Stimulated activated CD8-positive, alpha-beta memory T cell treated with anti-CD3 and anti-CD28 coated beads, Interleukin-12 subunit alpha, Interleukin-12 subunit beta, amount 100 ng/mL, for 1 hour (primary cell): ENCODE results near the gene BCL7C.
"Not testable (repeated sequence)": the region's sequence is repeated elsewhere in the genome, so short reads cannot be mapped to it uniquely, and the experiment has no call there.

Experiments
- DNase-seq: peaks from one replicate; pipeline ENCODE4 v3.0.0-alpha.2; 2020; ENCODE audit warnings: low read depth

Gene BCL7C

GRCh38 chr16:30860729-30861128 lies 33.1 kb downstream of the BCL7C start:
- DNase-seq = not testable (repeated sequence)

GRCh38 chr16:30858829-30859423 lies 35.0 kb downstream of the BCL7C start:
- no peak for DNase-seq

GRCh38 chr16:30858111-30858495 lies 35.8 kb downstream of the BCL7C start:
- no peak for DNase-seq

- DNase-seq = no peak
Observed at GRCh38 chr16:30853758-30854157, 40.1 kb downstream of the BCL7C start.

- DNase-seq = no peak
Observed at GRCh38 chr16:30850246-30850645, 43.6 kb downstream of the BCL7C start.

GRCh38 chr16:30846649-30847402 lies 47.1 kb downstream of the BCL7C start:
- no peak for DNase-seq

- peak; percentile 73 for DNase-seq
Observed at GRCh38 chr16:30844671-30845449, 49.0 kb downstream of the BCL7C start.

DNA sequence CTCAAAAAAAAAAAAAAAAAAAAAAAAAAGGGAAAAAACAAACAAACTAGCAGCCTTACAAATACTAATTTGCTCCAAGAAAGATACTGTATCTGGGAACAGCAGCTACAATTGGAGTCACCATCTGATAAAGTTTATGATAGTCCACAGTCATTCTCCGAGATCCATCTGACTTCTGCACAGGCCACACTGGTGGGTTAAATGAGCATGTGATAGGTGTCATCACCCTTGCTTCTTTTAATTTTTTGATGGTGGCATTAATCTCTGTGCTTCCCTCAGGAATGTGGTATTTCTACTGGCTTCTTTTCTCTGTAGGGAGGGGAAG lies 49.6 kb downstream of the BCL7C start:
- DNase-seq = no peak

DNA sequence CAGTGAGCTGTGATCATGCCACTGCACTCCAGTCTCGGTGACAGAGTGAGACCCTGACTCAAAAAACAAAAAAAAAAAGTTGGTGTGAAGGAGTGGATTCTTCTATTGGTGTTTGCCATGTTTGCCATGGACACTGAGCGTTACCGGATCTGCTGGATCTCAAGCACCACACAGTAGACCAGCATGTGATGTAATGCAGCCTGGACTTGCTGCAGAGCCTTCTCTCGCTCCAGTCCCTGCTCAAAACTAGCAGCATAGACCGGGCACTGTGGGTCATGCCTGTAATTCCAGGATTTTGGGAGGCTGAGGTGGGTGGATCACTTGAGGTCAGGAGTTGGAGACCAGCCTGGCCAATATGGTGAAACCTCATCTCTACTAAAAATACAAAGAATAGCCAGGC lies 50.4 kb downstream of the BCL7C start:
- DNase-seq = no peak

DNA sequence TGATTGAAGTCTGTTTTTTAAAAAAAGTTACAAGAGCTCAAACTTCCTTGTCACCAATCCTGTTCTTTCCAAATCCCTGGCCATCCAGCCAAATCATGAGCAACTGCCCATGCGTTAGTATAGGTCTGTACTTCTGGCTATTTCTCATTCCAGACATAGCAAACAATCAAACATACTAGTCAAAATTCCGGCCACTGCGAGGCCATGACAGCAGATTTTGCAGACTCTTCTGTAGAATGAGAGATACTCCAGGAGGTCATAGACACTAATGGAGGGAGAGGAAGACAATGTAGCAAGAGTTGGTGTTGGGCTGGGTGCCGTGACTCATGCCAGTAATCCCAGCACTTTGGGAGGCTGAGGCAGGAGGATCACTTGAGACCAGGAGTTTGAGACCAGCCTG lies 50.9 kb downstream of the BCL7C start:
- DNase-seq = no peak

GRCh38 chr16:30841332-30841731 lies 52.5 kb downstream of the BCL7C start:
- DNase-seq = no peak

DNA sequence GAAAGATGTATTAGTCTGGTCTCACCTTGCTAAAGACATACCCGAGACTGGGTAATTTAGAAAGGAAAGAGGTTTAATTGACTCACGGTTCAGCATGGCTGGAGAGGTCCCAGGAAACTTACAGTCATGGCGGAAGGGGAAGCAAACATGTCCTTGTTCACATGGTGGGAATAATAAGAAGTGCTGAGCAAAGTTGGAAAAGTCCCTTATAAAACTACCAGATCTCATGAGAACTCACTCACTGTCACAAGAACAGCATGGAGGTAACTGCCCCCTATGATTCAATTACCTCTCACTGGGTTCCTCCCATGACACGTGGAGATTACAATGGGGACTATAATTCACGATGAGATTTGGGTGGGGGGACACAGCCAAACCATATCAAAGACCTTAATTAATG lies 53.3 kb downstream of the BCL7C start:
- DNase-seq = no peak

DNA sequence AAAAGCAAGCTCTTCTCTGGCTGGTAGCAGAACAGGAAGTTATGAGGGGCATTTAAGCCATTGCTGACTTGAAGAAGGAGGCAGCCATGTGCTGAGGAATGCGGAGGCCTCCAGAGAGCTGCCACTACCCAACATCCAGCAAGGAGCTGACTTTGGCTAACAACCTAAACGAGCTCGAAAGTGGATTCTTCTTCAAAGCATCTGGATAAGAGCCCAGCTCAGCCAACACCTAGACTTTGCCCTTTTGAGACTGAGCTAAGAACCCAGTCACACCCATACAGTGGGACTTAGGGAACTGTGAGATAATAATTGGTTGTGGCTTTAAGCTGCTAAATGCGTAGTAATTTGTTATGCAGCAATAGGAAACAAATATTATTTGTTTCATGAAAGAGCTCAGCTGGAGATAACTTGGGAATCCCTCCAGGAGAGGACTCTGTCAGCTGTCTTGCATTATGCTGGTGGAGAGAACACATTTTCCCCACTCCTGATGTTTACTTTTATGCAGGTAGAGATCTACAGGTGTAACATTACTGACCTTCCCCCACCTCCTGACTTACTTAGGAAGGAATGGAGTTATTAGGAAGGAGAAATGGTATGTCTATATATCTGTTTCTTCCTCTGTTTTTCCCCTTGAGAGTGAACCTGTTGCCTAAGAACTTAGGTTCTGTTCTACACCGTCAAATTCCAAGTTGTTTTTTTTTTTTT lies 54.2 kb downstream of the BCL7C start:
- no peak for DNase-seq

DNA sequence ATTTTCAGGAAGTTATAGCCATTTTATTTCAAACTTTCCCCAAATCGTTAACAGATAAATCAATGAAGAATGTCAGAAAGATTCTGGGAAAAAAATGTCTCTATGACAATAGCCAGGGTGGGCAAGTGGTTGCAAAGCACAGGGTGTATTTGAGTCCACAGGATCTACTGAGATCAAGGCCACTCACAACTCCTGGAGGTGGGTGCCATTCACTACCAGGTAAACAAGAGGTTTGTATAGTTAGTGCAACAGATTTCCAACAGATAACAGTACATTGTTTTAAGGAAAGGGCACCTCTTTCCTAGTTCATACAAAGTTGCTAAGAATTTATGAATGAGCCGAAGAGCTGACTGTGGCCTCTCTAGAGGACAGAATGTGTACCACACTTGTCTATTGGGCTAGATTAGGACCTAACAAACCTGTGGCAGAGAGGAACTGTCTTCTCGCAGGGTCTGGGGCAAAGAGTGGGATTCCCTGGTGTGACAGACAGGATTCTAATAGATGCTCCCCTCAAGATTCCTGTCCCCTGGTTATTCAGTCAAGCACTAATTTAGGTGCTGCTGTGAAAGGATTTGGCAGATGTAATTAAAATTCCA lies 54.9 kb downstream of the BCL7C start:
- no peak for DNase-seq

DNA sequence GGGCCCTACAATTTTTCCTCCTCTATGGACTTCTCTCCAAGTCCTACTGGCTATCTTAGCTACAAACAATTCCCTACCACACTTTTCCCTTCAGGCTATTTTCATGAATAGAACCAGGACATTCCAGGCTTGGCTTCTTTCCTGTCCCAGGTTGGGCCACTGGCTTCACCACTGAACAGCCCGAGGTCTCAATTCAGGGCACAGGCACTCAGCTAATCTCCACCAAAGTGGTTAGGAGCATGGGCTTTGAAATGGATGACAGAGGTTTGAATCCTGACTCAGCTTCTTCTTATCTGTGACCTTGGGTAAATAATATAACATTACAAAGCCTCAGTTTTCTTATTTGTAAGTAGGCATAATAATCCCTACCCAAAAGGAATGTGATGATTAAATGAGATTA lies 56.0 kb downstream of the BCL7C start:
- DNase-seq = no peak
